ENCODE results near the gene FTCDNL1. TPM values are rescaled to one million over a fixed set of nuclear protein-coding genes. Genes with fewer than 3 reads are reported as not detected.

The FTCDNL1 gene
- total RNA-seq, 1 experiment from 2014 or later, result 2.0 TPM

GRCh38 chr2:199833525-199833924 is 17.5 kb downstream of the FTCDNL1 start:
- Histone ChIP-seq H3K27me3 (ENCODE audit: insufficient read depth, low read length) (no peaks in the 10 kb centered on the region), H4K20me1 (ENCODE audit: control insufficient read depth, insufficient read depth, insufficient read length) (no peaks in the 10 kb centered on the region), H2AFZ (ENCODE audit: low read length) (no peak overlapping the region), H3K27ac (ENCODE audit: insufficient read length, low read depth, low read length) (no peak overlapping the region), H3K4me2 (ENCODE audit: insufficient read depth, insufficient read length, low read length) (no peak overlapping the region), H3K18ac (ENCODE audit: insufficient read length, low read depth, low read length) (no peak overlapping the region), H3K23me2 (ENCODE audit: insufficient read length, low read depth, low read length, poor library complexity, severe bottlenecking) (no peaks in the 10 kb centered on the region), H3K14ac (ENCODE audit: insufficient read depth, low read length) (no peak overlapping the region), H2BK120ac (ENCODE audit: low read depth, low read length, poor library complexity, severe bottlenecking) (no peak overlapping the region), H3K4ac (ENCODE audit: low read depth, low read length) (no peak overlapping the region), H2BK15ac (ENCODE audit: low read depth, low read length) (no peak overlapping the region), H3K9ac (ENCODE audit: extremely low read depth, insufficient read length, low read length) (no peak overlapping the region), H3K79me2 (ENCODE audit: insufficient read depth, low read length) (no peaks in the 10 kb centered on the region), H3K23ac (ENCODE audit: insufficient read length, low read depth, low read length) (no peak overlapping the region), H3K9me3 (ENCODE audit: control insufficient read depth, low read depth, low read length) (no peaks in the 10 kb centered on the region), H3K56ac (ENCODE audit: insufficient read length, low read depth, low read length) (no peak overlapping the region), H3T11ph (ENCODE audit: low read length) (no peak overlapping the region), H2BK20ac (ENCODE audit: low read depth, low read length, poor library complexity, severe bottlenecking) (no peak overlapping the region), H4K8ac (replicated peaks; ENCODE audit: insufficient read length, low read depth, low read length) (no peak overlapping the region), H2BK5ac (ENCODE audit: insufficient read length, low read length) (no peak overlapping the region), H2AK5ac (ENCODE audit: insufficient read length, low read length) (no peak overlapping the region), H2BK12ac (ENCODE audit: insufficient read length, low read depth, low read length) (no peak overlapping the region), H4K5ac (ENCODE audit: insufficient read length, low read depth, low read length) (no peak overlapping the region), H3K79me1 (ENCODE audit: insufficient read depth, low read depth, low read length, poor library complexity, severe bottlenecking) (no peaks in the 10 kb centered on the region), H3K4me1 (ENCODE audit: insufficient read depth, low read length) (no peaks in the 10 kb centered on the region), H4K91ac (ENCODE audit: insufficient read length, low read depth, low read length) (no peak overlapping the region)
- no peaks in the 10 kb centered on the region; a peak in 1 of 7 replicates for H3K36me3 Mint-ChIP-seq (ENCODE audit: insufficient read depth in 1 of 3, low read depth in 3 of 3)
- no CpG with 5 or more reads among the region's 1 CpG for WGBS (ENCODE audit: extremely low coverage, insufficient read length, low lambda C conversion rate)
- no peaks in the 10 kb centered on the region for H3K9me3 Mint-ChIP-seq
- no peak for DNase-seq
- no peak overlapping the region for H3K4me3 Mint-ChIP-seq
- H3K27me3 Mint-ChIP-seq (ENCODE audit: low read depth), result 0 out of 2 replicates have a peak, but pooled peaks cover under 1% of the 10 kb centered on the region
- H3K4me1 Mint-ChIP-seq, result peaks cover 22 to 25% of the 10 kb centered on the region in 2 experiments
- no peak for TF ChIP-seq CTCF (conservative IDR thresholded peaks at IDR 0.05)
- no peak overlapping the region for H3K27ac Mint-ChIP-seq

Measured in H9 (cell line).